MM.1S (cell line): ENCODE measurements around the gene RNPEP.

Experiments
- DNase-seq: peaks from one replicate; pipeline ENCODE4 v3.0.0-alpha.2; 2015
- H2AFZ ChIP-seq: fragments of 300-600 bp; sonication (generic); 2 replicates; pipeline ENCODE4 v1.6.0; 2016; ENCODE audit warnings: antibody characterized with exemption, low read length
- H3F3A ChIP-seq: fragments of 300-600 bp; sonication (generic); 2 replicates; pipeline ENCODE4 v1.6.1; 2016; ENCODE audit warnings: mild to moderate bottlenecking, antibody characterized with exemption, low read length, moderate library complexity, mixed read lengths; ENCODE audit not compliant: insufficient read depth
- H3K27ac ChIP-seq: fragments of 300-600 bp; sonication (generic); 2 replicates; pipeline ENCODE4 v1.5.1; 2016; ENCODE audit warnings: mild to moderate bottlenecking, low read length
- H3K27me3 ChIP-seq: fragments of 300-600 bp; sonication (generic); replicated peaks from 2 replicates; pipeline ENCODE4 v1.6.0; 2016; ENCODE audit warnings: low read length; ENCODE audit not compliant: insufficient read depth
- H3K36me3 ChIP-seq: fragments of 300-600 bp; sonication (generic); replicated peaks from 2 replicates; pipeline ENCODE4 v1.6.1; 2016; ENCODE audit warnings: mild to moderate bottlenecking, low read length, mixed read lengths; ENCODE audit not compliant: insufficient read depth
- H3K4me1 ChIP-seq: fragments of 300-600 bp; sonication (generic); 2 replicates; pipeline ENCODE4 v1.6.1; 2016; ENCODE audit warnings: low read length, mixed read lengths
- H3K4me2 ChIP-seq: fragments of 300-600 bp; sonication (generic); 2 replicates; pipeline ENCODE4 v1.6.0; 2016; ENCODE audit warnings: low read depth, low read length
- H3K4me3 ChIP-seq: fragments of 300-600 bp; sonication (generic); 2 replicates; pipeline ENCODE4 v1.5.1; 2016; ENCODE audit warnings: low read length, mixed read lengths
- H3K79me2 ChIP-seq: fragments of 300-600 bp; sonication (generic); 2 replicates; pipeline ENCODE4 v1.6.1; 2016; ENCODE audit warnings: mixed run types, low read length, mixed read lengths
- H3K9ac ChIP-seq: fragments of 300-600 bp; sonication (generic); 2 replicates; pipeline ENCODE4 v1.6.1; 2016; ENCODE audit warnings: low read length, mixed read lengths
- H3K9me2 ChIP-seq: fragments of 300-600 bp; sonication (generic); replicated peaks from 2 replicates; pipeline ENCODE4 v1.6.1; 2016; ENCODE audit warnings: mild to moderate bottlenecking, low read length, mixed read lengths; ENCODE audit not compliant: insufficient read depth
- H3K9me3 ChIP-seq: fragments of 300-600 bp; sonication (generic); replicated peaks from 2 replicates; pipeline ENCODE4 v1.6.1; 2016; ENCODE audit warnings: mild to moderate bottlenecking, low read length, mixed read lengths; ENCODE audit not compliant: insufficient read depth
- H4K20me1 ChIP-seq: fragments of 300-600 bp; sonication (generic); 2 replicates; pipeline ENCODE4 v1.6.1; 2016; ENCODE audit warnings: mild to moderate bottlenecking, low read length, moderate library complexity, mixed read lengths; ENCODE audit not compliant: insufficient read depth
- CTCF ChIP-seq: fragments of 300-600 bp; sonication (generic); IDR thresholded peaks from 2 replicates; pipeline ENCODE4 v1.5.1; 2016; ENCODE audit warnings: antibody characterized with exemption, low read length, mixed read lengths
- EZH2 ChIP-seq: fragments of 300-600 bp; sonication (generic); optimal IDR thresholded peaks from 2 replicates; pipeline ENCODE3; 2017; ENCODE audit warnings: low read depth, mild to moderate bottlenecking, antibody characterized with exemption, low read length, mixed read lengths
- EZH2phosphoT487 ChIP-seq: fragments of 300-600 bp; sonication (generic); IDR thresholded peaks from 2 replicates; pipeline ENCODE4 v1.6.1; 2018; ENCODE audit warnings: antibody characterized with exemption, low read length

Gene RNPEP

GRCh38 chr1:201944639-201945038, 37.8 kb upstream of the RNPEP start:
- Histone ChIP-seq H3K9me3 (no peaks in the 10 kb centered on the region), H3K27me3 (peaks cover 28% of the 10 kb centered on the region), H3K4me1 (peaks cover 6% of the 10 kb centered on the region), H2AFZ (no peak overlapping the region), H3K4me2 (no peak overlapping the region), H3K9ac (no peak overlapping the region), H3F3A (no peaks in the 10 kb centered on the region), H3K9me2 (no peaks in the 10 kb centered on the region), H3K4me3 (no peak overlapping the region), H3K79me2 (no peaks in the 10 kb centered on the region), H3K27ac (no peak overlapping the region), H4K20me1 (no peaks in the 10 kb centered on the region), H3K36me3 (no peaks in the 10 kb centered on the region)
- no peak for DNase-seq
- TF ChIP-seq EZH2 (no peak), CTCF (no peak)

GRCh38 chr1:201945157-201945556, 37.3 kb upstream of the RNPEP start:
- no peaks in the 10 kb centered on the region for H4K20me1 ChIP-seq
- no peak for DNase-seq
- peaks cover 28% of the 10 kb centered on the region for H3K27me3 ChIP-seq
- no peak for TF ChIP-seq EZH2
- peak; percentile 28 for TF ChIP-seq CTCF
- no peak overlapping the region for H2AFZ ChIP-seq
- H3K27ac ChIP-seq: no peak overlapping the region
- no peaks in the 10 kb centered on the region for H3K79me2 ChIP-seq
- no peak overlapping the region for H3K4me3 ChIP-seq
- no peaks in the 10 kb centered on the region for H3K36me3 ChIP-seq
- no peaks in the 10 kb centered on the region for H3F3A ChIP-seq
- no peaks in the 10 kb centered on the region for H3K9me2 ChIP-seq
- peaks cover 8% of the 10 kb centered on the region for H3K4me1 ChIP-seq
- no peak overlapping the region for H3K9ac ChIP-seq
- no peak overlapping the region for H3K4me2 ChIP-seq
- H3K9me3 ChIP-seq: no peaks in the 10 kb centered on the region

- no peak for TF ChIP-seq EZH2
- TF ChIP-seq EZH2phosphoT487: no peak
- TF ChIP-seq CTCF: no peak
- no peak overlapping the region for H3K4me2 ChIP-seq
Observed at GRCh38 chr1:201945863-201946223, 36.6 kb upstream of the RNPEP start.

More at GRCh38 chr1:201945863-201946223, 36.6 kb upstream of the RNPEP start:
- Histone ChIP-seq H3K4me1 (peaks cover 8% of the 10 kb centered on the region), H3K36me3 (no peaks in the 10 kb centered on the region), H3K79me2 (no peaks in the 10 kb centered on the region), H3K27me3 (peaks cover 28% of the 10 kb centered on the region), H3K4me3 (no peak overlapping the region), H3K9me2 (no peaks in the 10 kb centered on the region), H3K9me3 (no peaks in the 10 kb centered on the region), H3K9ac (no peak overlapping the region), H4K20me1 (no peaks in the 10 kb centered on the region), H3K27ac (no peak overlapping the region), H3F3A (no peaks in the 10 kb centered on the region), H2AFZ (no peak overlapping the region)
- DNase-seq: no peak
